Caco-2 (cell line): ENCODE data around the gene DRAM1. TPM values are rescaled to one million over a fixed set of nuclear protein-coding genes. Genes with fewer than 3 reads are reported as not detected.

ENCODE experiments used
- BruUV-seq: library from RNA; stranded (reverse); fragments of 400-500 nt; replicated peaks from 2 replicates; lab custom pipeline; 2021; lab: Mats Ljungman, UMichigan
- CTCF ChIA-PET: fragments of 300-600 bp; sonication (Branson Sonifier 250); formaldehyde crosslinking; loops from one replicate; lab custom pipeline; 2022; ENCODE audit warnings: antibody characterized with exemption; lab: Charles Lee
- POLR2A ChIA-PET: fragments of 300-600 bp; sonication (Branson Sonifier 250); formaldehyde crosslinking; loops from one replicate; lab custom pipeline; 2022; ENCODE audit warnings: antibody characterized with exemption; lab: Charles Lee
- DNase-seq, 2 experiments: peaks; one replicate each; pipeline versions ENCODE4 v3.0.0 to v3.0.0-alpha.2; 2020 to 2022
- H3K27me3 ChIP-seq: replicated peaks from 2 replicates; pipeline ENCODE4 v1.6.0; 2011; ENCODE audit warnings: low read length; ENCODE audit not compliant: control insufficient read depth, insufficient read depth
- H3K36me3 ChIP-seq: 2 replicates; pipeline ENCODE4 v1.5.1; 2011; ENCODE audit warnings: low read length; ENCODE audit not compliant: control insufficient read depth, insufficient read depth
- H3K4me1 ChIP-seq: fragments of 250-450 bp; sonication (Bioruptor Pico); 2 replicates; pipeline ENCODE4 v1.5.1; 2020; ENCODE audit warnings: mild to moderate bottlenecking
- H3K4me3 ChIP-seq: 2 replicates; pipeline ENCODE4 v1.5.1; 2011; ENCODE audit warnings: low read depth, mild to moderate bottlenecking, control low read depth, low read length
- H3K9me3 ChIP-seq: fragments of 250-450 bp; sonication (Bioruptor Pico); 2 replicates; pipeline ENCODE4 v1.5.1; 2020; ENCODE audit warnings: mild to moderate bottlenecking, moderate library complexity
- H3K27ac Mint-ChIP-seq: one replicate; pipeline ENCODE4 v1.8.0; 2022; ENCODE audit warnings: mixed read lengths; ENCODE audit not compliant: unreplicated experiment
- H3K27me3 Mint-ChIP-seq: one replicate; pipeline ENCODE4 v1.8.0; 2022; ENCODE audit warnings: mixed read lengths; ENCODE audit not compliant: insufficient read depth, unreplicated experiment
- H3K36me3 Mint-ChIP-seq: one replicate; pipeline ENCODE4 v1.8.0; 2022; ENCODE audit warnings: mild to moderate bottlenecking, mixed read lengths; ENCODE audit not compliant: insufficient read depth, unreplicated experiment
- H3K4me1 Mint-ChIP-seq: one replicate; pipeline ENCODE4 v1.8.0; 2022; ENCODE audit warnings: low read depth, mixed read lengths; ENCODE audit not compliant: unreplicated experiment
- H3K4me3 Mint-ChIP-seq: one replicate; pipeline ENCODE4 v1.8.0; 2022; ENCODE audit warnings: mild to moderate bottlenecking, moderate library complexity, mixed read lengths; ENCODE audit not compliant: unreplicated experiment
- H3K9me3 Mint-ChIP-seq: one replicate; pipeline ENCODE4 v1.8.0; 2022; ENCODE audit warnings: mixed read lengths; ENCODE audit not compliant: unreplicated experiment
- intact Hi-C: fragments of 100-400 bp; cut with micrococcal nuclease; formaldehyde crosslinking; loops from one replicate; pipeline ENCODE4 v1.10.0; 2022; ENCODE audit not compliant: unreplicated experiment
- total RNA-seq: library from RNA; stranded (reverse); gene quantifications from 2 replicates; pipeline ENCODE4 v1.2.3, GENCODE V29; 2022
- TF ChIP-seq, protein P1 (sequence below), 2 experiments: fragments of 200-600 bp in 1 of 2; IDR thresholded peaks; 1 replicate in 1 of 2; 2 replicates in 1 of 2; pipeline versions ENCODE4 v1.5.1 to v1.8.0; 2011 to 2022; ENCODE audit warnings: antibody characterized with exemption in 1 of 2, control low read depth in 1 of 2, inconsistent platforms in 1 of 2, low read depth in 1 of 2, low read length in 1 of 2, mild to moderate bottlenecking in 1 of 2, moderate library complexity in 1 of 2; ENCODE audit not compliant: insufficient read depth in 1 of 2, severe bottlenecking in 1 of 2, unreplicated experiment in 1 of 2

DRAM1 gene
- total RNA-seq, 1 experiment from 2014 or later = 46.4 TPM

GRCh38 chr12:101870925-101871324 is 6.5 kb upstream of the DRAM1 start:
- BruUV-seq = no TSS peak
- intact Hi-C loops = no loop called here
- no peaks in the 10 kb centered on the region for H3K9me3 ChIP-seq
- no peak overlapping the region for H3K4me3 Mint-ChIP-seq
- no peaks in the 10 kb centered on the region for H3K27me3 Mint-ChIP-seq
- no peaks in the 10 kb centered on the region for H3K4me1 ChIP-seq
- H3K36me3 Mint-ChIP-seq = no peaks in the 10 kb centered on the region
- no peaks in the 10 kb centered on the region for H3K27me3 ChIP-seq
- H3K4me1 Mint-ChIP-seq = no peaks in the 10 kb centered on the region
- H3K9me3 Mint-ChIP-seq = no peaks in the 10 kb centered on the region
- no peak for DNase-seq
- H3K4me3 ChIP-seq = no peak overlapping the region
- no peaks in the 10 kb centered on the region for H3K36me3 ChIP-seq
- ChIA-PET CTCF (no interaction called here), POLR2A (no interaction called here)
- TF ChIP-seq, protein P1, sequence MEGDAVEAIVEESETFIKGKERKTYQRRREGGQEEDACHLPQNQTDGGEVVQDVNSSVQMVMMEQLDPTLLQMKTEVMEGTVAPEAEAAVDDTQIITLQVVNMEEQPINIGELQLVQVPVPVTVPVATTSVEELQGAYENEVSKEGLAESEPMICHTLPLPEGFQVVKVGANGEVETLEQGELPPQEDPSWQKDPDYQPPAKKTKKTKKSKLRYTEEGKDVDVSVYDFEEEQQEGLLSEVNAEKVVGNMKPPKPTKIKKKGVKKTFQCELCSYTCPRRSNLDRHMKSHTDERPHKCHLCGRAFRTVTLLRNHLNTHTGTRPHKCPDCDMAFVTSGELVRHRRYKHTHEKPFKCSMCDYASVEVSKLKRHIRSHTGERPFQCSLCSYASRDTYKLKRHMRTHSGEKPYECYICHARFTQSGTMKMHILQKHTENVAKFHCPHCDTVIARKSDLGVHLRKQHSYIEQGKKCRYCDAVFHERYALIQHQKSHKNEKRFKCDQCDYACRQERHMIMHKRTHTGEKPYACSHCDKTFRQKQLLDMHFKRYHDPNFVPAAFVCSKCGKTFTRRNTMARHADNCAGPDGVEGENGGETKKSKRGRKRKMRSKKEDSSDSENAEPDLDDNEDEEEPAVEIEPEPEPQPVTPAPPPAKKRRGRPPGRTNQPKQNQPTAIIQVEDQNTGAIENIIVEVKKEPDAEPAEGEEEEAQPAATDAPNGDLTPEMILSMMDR (IDR thresholded peaks at IDR 0.05; ENCODE audit: insufficient read depth in 1 of 2, low read depth in 1 of 2, low read length in 1 of 2, severe bottlenecking in 1 of 2, unreplicated experiment in 1 of 2) = no peak
- H3K27ac Mint-ChIP-seq = no peak overlapping the region

DNA sequence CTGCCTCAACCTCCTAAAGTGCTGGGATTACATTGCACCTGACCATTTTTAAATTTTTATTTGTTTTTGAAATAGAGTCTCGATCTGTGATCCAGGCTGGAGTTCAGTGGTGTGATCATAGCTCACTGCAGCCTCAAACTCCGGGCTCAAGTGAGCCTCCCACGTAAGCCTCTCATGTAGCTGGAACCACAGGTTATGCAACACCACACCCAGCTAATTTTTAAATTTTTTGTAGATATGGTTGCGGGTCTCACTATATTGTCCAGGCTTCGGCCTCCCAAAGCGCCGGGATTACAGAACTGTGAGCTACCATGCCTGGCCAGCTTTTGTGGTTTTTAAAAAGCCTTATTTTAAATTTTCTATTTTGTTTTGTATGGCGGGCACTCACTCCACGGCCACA is 2.2 kb upstream of the DRAM1 start:
- Mint-ChIP-seq H3K4me3 (no peak overlapping the region), H3K27ac (no peak overlapping the region), H3K4me1 (no peaks in the 10 kb centered on the region), H3K9me3 (no peaks in the 10 kb centered on the region), H3K27me3 (no peaks in the 10 kb centered on the region), H3K36me3 (peaks cover 19% of the 10 kb centered on the region)
- no peaks in the 10 kb centered on the region for H3K36me3 ChIP-seq
- H3K4me1 ChIP-seq = no peaks in the 10 kb centered on the region
- no peaks in the 10 kb centered on the region for H3K27me3 ChIP-seq
- BruUV-seq = no TSS peak
- ChIA-PET CTCF (no interaction called here), POLR2A (no interaction called here)
- TF ChIP-seq, protein P1 (IDR thresholded peaks at IDR 0.05; ENCODE audit: insufficient read depth in 1 of 2, low read depth in 1 of 2, low read length in 1 of 2, severe bottlenecking in 1 of 2, unreplicated experiment in 1 of 2) = no peak
- intact Hi-C loops = no loop called here
- no peak overlapping the region for H3K4me3 ChIP-seq
- no peaks in the 10 kb centered on the region for H3K9me3 ChIP-seq
- DNase-seq = no peak

DNA sequence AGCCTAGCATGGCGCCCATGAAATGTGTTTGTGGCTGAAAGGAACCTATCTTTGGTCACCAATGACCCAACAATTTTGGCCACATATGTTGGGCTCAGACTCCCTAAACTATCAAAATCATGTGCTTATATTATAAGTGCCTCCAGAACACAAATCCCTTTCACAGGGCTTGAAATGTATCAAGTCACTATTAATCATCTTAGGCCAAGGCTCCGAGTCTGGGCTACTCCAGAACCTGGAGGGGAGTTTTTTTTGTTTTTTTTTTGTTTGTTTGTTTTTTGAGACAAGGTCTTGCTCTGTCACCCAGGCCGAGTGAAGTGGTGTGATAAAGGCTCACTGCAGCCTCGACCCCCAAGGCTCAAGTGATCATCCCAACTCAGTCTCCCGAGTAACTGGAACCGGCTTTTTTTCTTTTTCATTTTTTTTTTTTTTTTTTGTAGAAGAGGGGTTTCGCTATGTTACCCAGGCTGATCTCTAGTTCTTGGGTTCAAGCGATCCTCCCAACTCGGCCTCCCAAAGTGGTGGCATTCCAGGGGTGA is 989 bp upstream of the DRAM1 start:
- Histone ChIP-seq H3K4me3 (peak overlapping the region; percentile 95), H3K4me1 (no peaks in the 10 kb centered on the region), H3K36me3 (no peaks in the 10 kb centered on the region), H3K27me3 (no peaks in the 10 kb centered on the region), H3K9me3 (no peaks in the 10 kb centered on the region)
- no peaks in the 10 kb centered on the region for H3K27me3 Mint-ChIP-seq
- no peaks in the 10 kb centered on the region for H3K9me3 Mint-ChIP-seq
- ChIA-PET CTCF (no interaction called here), POLR2A (no interaction called here)
- TSS peak; percentile 89 for BruUV-seq
- H3K27ac Mint-ChIP-seq = peak overlapping the region; percentile 84
- H3K4me3 Mint-ChIP-seq = peak overlapping the region; percentile 96
- H3K4me1 Mint-ChIP-seq = peaks cover 2% of the 10 kb centered on the region
- peaks cover 28% of the 10 kb centered on the region for H3K36me3 Mint-ChIP-seq
- DNase-seq = no peak
- intact Hi-C loops = no loop called here
- TF ChIP-seq, protein P1 (IDR thresholded peaks at IDR 0.05; ENCODE audit: insufficient read depth in 1 of 2, low read depth in 1 of 2, low read length in 1 of 2, severe bottlenecking in 1 of 2, unreplicated experiment in 1 of 2) = no peak
